NCI-H82 treated with DMSO at 0.1 percent for 48 hours (cell line): ENCODE data around the gene AQP10.
A peak's percentile ranks its signal among the peaks of the same experiment; 100 is the strongest.
"Not testable (repeated sequence)": the region's sequence is repeated elsewhere in the genome, so short reads cannot be mapped to it uniquely, and the experiment has no call there.

Experiments used
- DNase-seq: peaks from one replicate; lab custom pipeline; 2025; ENCODE audit not compliant: unreplicated experiment; lab: John Stamatoyannopoulos, UW

Gene AQP10

GRCh38 chr1:154342836-154343472 is 22.1 kb downstream of the AQP10 start:
- no peak for DNase-seq

DNA sequence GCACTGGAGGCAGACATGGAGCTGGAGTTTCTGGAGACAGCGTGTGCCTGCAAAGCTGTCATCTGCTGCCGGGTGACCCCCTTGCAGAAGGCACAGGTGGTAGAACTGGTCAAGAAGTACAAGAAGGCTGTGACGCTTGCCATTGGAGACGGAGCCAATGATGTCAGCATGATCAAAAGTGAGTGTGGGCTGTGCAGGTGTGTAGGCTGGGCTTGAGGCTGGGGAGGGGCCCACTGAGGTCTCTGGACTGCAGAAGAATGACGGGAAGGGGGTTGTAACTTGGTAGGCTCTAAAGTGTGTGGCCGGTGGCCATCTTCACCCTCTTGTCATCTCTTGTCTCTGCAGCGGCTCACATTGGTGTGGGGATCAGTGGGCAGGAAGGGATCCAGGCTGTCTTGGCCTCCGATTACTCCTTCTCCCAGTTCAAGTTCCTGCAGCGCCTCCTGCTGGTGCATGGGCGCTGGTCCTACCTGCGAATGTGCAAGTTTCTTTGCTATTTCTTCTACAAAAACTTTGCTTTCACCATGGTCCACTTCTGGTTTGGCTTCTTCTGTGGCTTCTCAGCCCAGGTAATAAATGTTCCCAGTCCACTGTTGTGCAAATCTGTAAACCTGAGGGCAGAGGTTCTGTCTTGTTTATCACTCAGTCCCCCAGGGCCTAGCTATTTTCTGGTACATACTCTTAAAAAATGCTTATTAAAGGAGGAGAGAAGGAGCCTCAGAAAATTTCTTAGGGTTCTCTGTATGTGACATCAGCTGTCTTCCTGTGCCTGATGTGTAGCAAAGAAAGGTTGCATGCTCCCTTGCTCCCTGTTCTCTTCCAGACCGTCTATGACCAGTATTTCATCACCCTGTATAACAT is 24.3 kb downstream of the AQP10 start:
- DNase-seq = no peak

GRCh38 chr1:154346276-154346917 is 25.5 kb downstream of the AQP10 start:
- no peak for DNase-seq

GRCh38 chr1:154347961-154348360 is 27.1 kb downstream of the AQP10 start:
- no peak for DNase-seq

- no peak for DNase-seq
Observed at GRCh38 chr1:154348429-154349076, 27.7 kb downstream of the AQP10 start.

GRCh38 chr1:154349121-154349520 is 28.2 kb downstream of the AQP10 start:
- DNase-seq = no peak

- DNase-seq = no peak
Observed at GRCh38 chr1:154350383-154350782, 29.5 kb downstream of the AQP10 start.

DNA sequence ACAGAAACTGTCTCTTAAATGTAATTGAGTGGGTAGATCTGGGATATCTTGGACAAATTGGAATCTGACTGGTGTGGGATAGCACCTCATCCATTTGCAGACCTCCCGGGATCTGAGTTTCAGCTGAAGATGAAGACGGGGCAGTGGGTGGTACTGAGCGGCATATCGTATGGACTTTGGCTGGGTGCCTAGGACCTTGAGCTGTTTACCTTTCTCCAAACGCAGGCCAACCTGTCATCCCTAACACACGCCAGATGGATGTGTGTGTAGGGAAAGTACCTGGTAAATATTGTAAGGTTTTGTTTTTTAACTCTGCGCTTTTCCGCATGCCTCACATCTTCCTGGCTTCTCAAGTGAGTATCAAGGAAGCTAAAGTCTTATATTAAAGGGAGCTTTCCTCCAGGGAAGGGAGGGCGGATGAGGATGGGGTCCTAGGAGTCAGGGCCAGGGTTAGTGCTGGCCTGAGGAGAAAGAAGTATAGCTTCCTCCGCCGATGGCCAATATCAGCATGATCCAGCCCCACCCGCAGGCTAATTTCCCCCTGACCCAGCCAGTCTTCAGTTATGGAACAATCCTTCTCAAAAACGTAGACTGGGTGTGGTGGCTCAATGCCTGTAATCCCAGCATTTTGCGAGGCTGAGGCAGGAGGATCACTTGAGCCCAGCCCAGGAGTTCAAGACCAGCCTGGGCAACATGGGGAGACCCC is 30.6 kb downstream of the AQP10 start:
- DNase-seq = no peak

GRCh38 chr1:154352245-154352580 is 31.3 kb downstream of the AQP10 start:
- DNase-seq = no peak

DNA sequence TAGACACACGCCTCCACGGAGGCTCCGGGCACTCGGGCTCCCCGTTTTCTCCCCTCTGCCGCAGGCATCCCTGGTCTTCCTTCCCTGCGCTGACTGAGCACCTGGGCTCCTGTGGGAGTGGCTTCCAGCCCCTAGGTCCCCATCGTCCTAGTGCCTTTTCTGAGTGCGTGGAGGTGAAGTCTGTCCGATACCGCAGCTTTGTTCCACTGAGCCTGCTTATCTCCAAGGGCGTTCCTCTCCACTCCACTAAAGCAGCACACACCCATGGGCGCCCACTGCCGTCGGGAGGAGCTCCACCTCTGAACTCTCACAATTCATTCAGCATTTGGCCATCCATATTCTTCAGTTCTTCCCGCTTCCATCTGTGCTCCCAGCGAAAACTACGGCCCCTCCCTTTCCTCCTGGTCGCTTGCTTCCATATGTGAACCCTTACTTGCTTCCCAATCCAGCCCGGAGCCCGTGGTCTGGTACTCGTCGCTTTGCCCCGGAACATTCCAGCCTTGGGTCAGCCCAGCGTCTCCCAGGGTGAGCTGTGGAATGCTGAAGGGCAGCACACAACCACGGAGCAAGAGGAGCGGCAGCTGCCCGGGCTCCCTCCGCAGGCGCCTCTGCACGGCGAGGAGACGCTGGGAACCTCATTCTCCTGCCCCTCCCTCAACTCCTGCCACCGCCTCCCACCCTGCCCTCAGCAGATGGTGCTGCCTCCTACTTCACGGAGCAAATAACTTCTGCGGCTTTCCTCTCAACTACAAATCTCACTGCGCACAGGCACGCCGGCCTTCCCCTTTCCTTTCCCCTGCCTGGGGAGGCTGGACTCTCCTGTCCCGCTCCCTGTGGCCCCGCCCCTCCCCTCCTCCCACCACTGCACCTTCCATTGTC is 31.9 kb downstream of the AQP10 start:
- DNase-seq = peak; percentile 65

GRCh38 chr1:154353460-154353904 is 32.6 kb downstream of the AQP10 start:
- DNase-seq = no peak

DNA sequence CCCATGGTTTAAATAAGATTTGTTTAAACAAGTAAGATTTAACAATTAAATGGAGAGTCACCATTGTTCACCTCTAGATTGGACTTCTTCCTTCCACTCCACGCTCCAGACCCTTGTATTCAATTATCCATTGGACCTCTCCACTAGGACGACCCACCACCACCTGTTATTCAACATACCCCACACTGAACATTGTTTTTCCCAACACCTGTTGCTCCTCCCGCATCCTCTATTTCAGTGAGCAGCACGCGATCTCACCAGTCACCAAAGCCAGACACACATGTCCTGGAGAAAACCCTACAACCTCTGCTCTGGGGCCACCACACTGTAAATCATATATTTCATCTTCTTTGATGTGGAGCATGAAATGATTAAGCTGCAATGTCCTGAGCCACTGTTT is 33.1 kb downstream of the AQP10 start:
- no peak for DNase-seq

GRCh38 chr1:154358519-154358918 is 37.6 kb downstream of the AQP10 start:
- DNase-seq = no peak

DNA sequence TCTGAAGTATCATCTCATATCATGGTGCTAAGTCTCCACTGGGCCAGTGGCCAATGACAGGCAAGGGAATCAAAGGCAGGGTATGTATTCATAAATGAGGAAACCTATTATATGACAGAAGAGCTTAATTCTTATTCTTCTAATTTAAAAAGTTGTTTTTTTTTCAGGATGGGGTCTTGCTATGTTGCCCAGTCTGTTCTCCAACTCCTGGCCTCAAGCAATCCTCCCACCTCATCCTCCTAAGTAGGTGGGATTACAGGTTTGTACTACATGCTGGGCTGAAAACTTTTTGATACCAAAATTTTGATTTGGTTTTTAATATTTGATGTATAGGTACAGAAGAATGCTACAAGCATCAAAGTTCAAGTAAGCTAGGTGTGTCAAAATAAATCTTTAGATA is 39.4 kb downstream of the AQP10 start:
- no peak for DNase-seq

- not testable (repeated sequence) for DNase-seq
Observed at GRCh38 chr1:154360881-154361280, 40.0 kb downstream of the AQP10 start.

- DNase-seq = no peak
Observed at GRCh38 chr1:154361357-154361756, 40.5 kb downstream of the AQP10 start.

DNA sequence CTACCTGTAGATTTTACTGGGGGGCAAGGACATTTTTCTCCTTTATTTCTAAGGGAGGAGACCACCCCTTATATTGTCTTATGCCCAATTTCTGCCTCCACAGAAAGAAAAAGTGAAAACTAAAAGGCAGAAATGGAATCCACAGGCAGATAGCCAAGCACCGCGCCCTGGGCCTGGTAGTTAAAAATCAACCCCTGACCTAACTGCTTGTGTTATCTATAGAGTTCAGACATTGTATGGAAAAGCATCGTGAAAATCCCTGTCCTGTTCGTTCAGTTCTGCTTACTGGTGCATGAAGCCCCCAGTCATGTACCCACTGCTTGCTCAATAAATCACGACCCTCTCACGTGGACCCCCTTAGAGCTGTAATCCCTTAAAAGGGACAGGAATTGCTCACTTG is 50.5 kb downstream of the AQP10 start:
- DNase-seq = no peak

GRCh38 chr1:154373777-154374357 is 53.0 kb downstream of the AQP10 start:
- not testable (repeated sequence) for DNase-seq
